T-cell (primary cell): ENCODE data around the gene CSF1R. TPM values are rescaled to one million over a fixed set of nuclear protein-coding genes. Genes with fewer than 3 reads are reported as not detected.
"Not testable (repeated sequence)": the region's sequence is repeated elsewhere in the genome, so short reads cannot be mapped to it uniquely, and the experiment has no call there.

Experiments
- ATAC-seq, 4 experiments: fragments of 200-7000 bp in 3 of 4; fragments of 150-1000 bp in 1 of 4; cut with Tn5 transposase; replicated peaks in 1 of 4; 1 replicate in 3 of 4; 2 replicates in 1 of 4; pipeline ENCODE4 v1.10.0; 2021; ENCODE audit warnings: moderate library complexity in 3 of 4, mild to moderate bottlenecking in 2 of 4, moderate number of reproducible peaks in 1 of 4
- CTCF ChIA-PET, 2 donors: fragments of 300-600 bp; sonication (Branson Sonifier 250); formaldehyde crosslinking; loops; one replicate each; lab custom pipeline; 2022; ENCODE audit warnings: antibody characterized with exemption in 2 of 2; lab: Charles Lee
- POLR2A ChIA-PET, 2 donors: fragments of 300-600 bp; sonication (Branson Sonifier 250); formaldehyde crosslinking; loops; one replicate each; lab custom pipeline; 2022; ENCODE audit warnings: antibody characterized with exemption in 2 of 2; lab: Charles Lee
- DNase-seq, 35 experiments: peaks; one replicate each; pipeline versions ENCODE4 v3.0.0 to v3.0.0-alpha.2; 2013 to 2023
- H3K27ac ChIP-seq: one replicate; pipeline ENCODE4 v1.5.1; 2013; ENCODE audit warnings: low read length
- H3K27me3 ChIP-seq, 2 experiments: replicated peaks in 1 of 2; 1 replicate in 1 of 2; 2 replicates in 1 of 2; pipeline versions ENCODE4 v1.6.1 to v1.7.0; 2013; ENCODE audit warnings: low read length in 1 of 2, mixed read lengths in 1 of 2; ENCODE audit not compliant: control insufficient read depth in 2 of 2, insufficient read depth in 2 of 2; ENCODE audit errors: extremely low read depth in 1 of 2
- H3K36me3 ChIP-seq, 2 donors: 1 replicate in 1 of 2; 2 replicates in 1 of 2; pipeline versions ENCODE4 v1.6.1 to v1.7.0; 2013; ENCODE audit warnings: low read length in 1 of 2; ENCODE audit not compliant: control insufficient read depth in 2 of 2, insufficient read depth in 1 of 2; ENCODE audit errors: extremely low read depth in 1 of 2
- H3K4me1 ChIP-seq, 2 experiments: 1 replicate in 1 of 2; 2 replicates in 1 of 2; pipeline versions ENCODE4 v1.6.1 to v1.7.0; 2013; ENCODE audit warnings: low read length in 2 of 2, mixed read lengths in 1 of 2; ENCODE audit not compliant: insufficient read depth in 2 of 2, control insufficient read depth in 1 of 2; ENCODE audit errors: extremely low read depth in 1 of 2
- H3K4me3 ChIP-seq, 2 donors: 1 replicate in 1 of 2; 2 replicates in 1 of 2; pipeline versions ENCODE4 v1.5.1 to v1.7.0; 2013; ENCODE audit warnings: mild to moderate bottlenecking in 2 of 2, low read length in 1 of 2, moderate library complexity in 1 of 2; ENCODE audit not compliant: control insufficient read depth in 1 of 2; ENCODE audit errors: extremely low read depth in 1 of 2
- H3K9me3 ChIP-seq: 2 replicates; pipeline ENCODE4 v1.7.0; 2013
- H3K27ac Mint-ChIP-seq, 2 donors: one replicate each; pipeline ENCODE4 v1.8.0; 2020 to 2021; ENCODE audit warnings: mild to moderate bottlenecking in 2 of 2, mixed read lengths in 2 of 2
- H3K27me3 Mint-ChIP-seq, 2 donors: one replicate each; pipeline ENCODE4 v1.8.0; 2021 to 2022; ENCODE audit warnings: mixed read lengths in 2 of 2
- H3K36me3 Mint-ChIP-seq: one replicate; pipeline ENCODE4 v1.8.0; 2021; ENCODE audit warnings: mixed read lengths
- H3K4me1 Mint-ChIP-seq, 3 donors: one replicate each; pipeline ENCODE4 v1.8.0; 2020 to 2022; ENCODE audit warnings: mixed read lengths in 3 of 3, mild to moderate bottlenecking in 1 of 3
- H3K4me3 Mint-ChIP-seq, 3 donors: one replicate each; pipeline ENCODE4 v1.8.0; 2020 to 2022; ENCODE audit warnings: mild to moderate bottlenecking in 3 of 3, mixed read lengths in 3 of 3, moderate library complexity in 3 of 3
- H3K9me3 Mint-ChIP-seq, 3 donors: one replicate each; pipeline ENCODE4 v1.8.0; 2020 to 2022; ENCODE audit warnings: mixed read lengths in 3 of 3
- WGBS: methylation state at CpG from one replicate; pipeline ENCODE4 v1.1.5; 2013; ENCODE audit warnings: missing lambda C conversion rate; ENCODE audit not compliant: insufficient coverage; 5-methylcytosine and 5-hydroxymethylcytosine counted together
- total RNA-seq, 35 experiments: library from RNA in 6 of 35; stranded (reverse) in 6 of 35; fragments of 120-200 nt in 1 of 35; gene quantifications; one replicate each; pipeline versions ENCODE4 v1.2.1 to v1.2.4 and lab custom pipeline; 2013 to 2026

The CSF1R gene
- total RNA-seq, 5 donors from 2014 or later (not counting 1 experiment from before 2014, with no cell fraction given): 0.36 to 0.95 (median 0.58) TPM; not detected in 1

GRCh38 chr5:150085191-150085912, 1.0 kb downstream of the CSF1R start:
- no peak overlapping the region for H3K4me3 ChIP-seq

GRCh38 chr5:150084754-150085153, 1.6 kb downstream of the CSF1R start:
- peaks cover 0 to 59% of the 10 kb centered on the region in 2 experiments for H3K27me3 ChIP-seq
- H3K36me3 Mint-ChIP-seq, ATAC-seq, H3K27ac Mint-ChIP-seq, H3K4me1 ChIP-seq, H3K9me3 ChIP-seq, H3K27ac ChIP-seq, DNase-seq, H3K4me1 Mint-ChIP-seq, H3K9me3 Mint-ChIP-seq, H3K4me3 ChIP-seq, H3K36me3 ChIP-seq, H3K4me3 Mint-ChIP-seq, CTCF ChIA-PET, POLR2A ChIA-PET: not testable (repeated sequence)
- H3K27me3 Mint-ChIP-seq: peaks cover 47% of the 10 kb centered on the region in 2 donors
- WGBS: 95% methylated on average over 4 of the region's 6 CpGs

More at GRCh38 chr5:150085191-150085912, 1.0 kb downstream of the CSF1R start:
- no peak overlapping the region for H3K27ac Mint-ChIP-seq
- Histone ChIP-seq H3K9me3 (no peaks in the 10 kb centered on the region), H3K27me3 (peaks cover 0 to 53% of the 10 kb centered on the region in 2 experiments), H3K27ac (no peak overlapping the region), H3K36me3 (no peaks in the 10 kb centered on the region), H3K4me1 (peaks cover 0 to 4% of the 10 kb centered on the region in 2 experiments)
- no peaks in the 10 kb centered on the region for H3K9me3 Mint-ChIP-seq
- peaks cover 46 to 47% of the 10 kb centered on the region in 2 donors for H3K27me3 Mint-ChIP-seq
- CTCF ChIA-PET: no interaction called here
- WGBS: 52% methylated on average over 3 of the region's 7 CpGs
- no peak overlapping the region for H3K4me3 Mint-ChIP-seq
- POLR2A ChIA-PET: no interaction called here
- ATAC-seq (no peak), DNase-seq (no peak)
- H3K36me3 Mint-ChIP-seq: no peaks in the 10 kb centered on the region
- H3K4me1 Mint-ChIP-seq: peaks cover 0 to 4% (median 0%) of the 10 kb centered on the region in 3 donors

- ChIA-PET CTCF (no interaction called here), POLR2A (no interaction called here)
- DNase-seq (no peak), ATAC-seq (no peak)
- H3K9me3 Mint-ChIP-seq: no peaks in the 10 kb centered on the region
- 30% methylated on average over 2 of the region's 6 CpGs for WGBS
- H3K4me1 Mint-ChIP-seq: peaks cover 0 to 4% (median 0%) of the 10 kb centered on the region in 3 donors
- Histone ChIP-seq H3K36me3 (no peaks in the 10 kb centered on the region), H3K4me1 (peaks cover 0 to 4% of the 10 kb centered on the region in 2 experiments), H3K27ac (no peak overlapping the region), H3K4me3 (no peak overlapping the region), H3K27me3 (peaks cover 0 to 62% of the 10 kb centered on the region in 2 experiments), H3K9me3 (no peaks in the 10 kb centered on the region)
- H3K36me3 Mint-ChIP-seq: no peaks in the 10 kb centered on the region
- no peak overlapping the region for H3K27ac Mint-ChIP-seq
- H3K4me3 Mint-ChIP-seq: no peak overlapping the region
- H3K27me3 Mint-ChIP-seq: peaks cover 40 to 47% of the 10 kb centered on the region in 2 donors
These were observed 3.5 kb downstream of the CSF1R start for GRCh38 chr5:150082889-150083288.

- DNase-seq (no peak), ATAC-seq (no peak)
- Histone ChIP-seq H3K4me1 (peaks cover 0 to 4% of the 10 kb centered on the region in 2 experiments), H3K36me3 (no peaks in the 10 kb centered on the region), H3K4me3 (no peak overlapping the region), H3K27me3 (peaks cover 0 to 62% of the 10 kb centered on the region in 2 experiments), H3K27ac (no peak overlapping the region), H3K9me3 (no peaks in the 10 kb centered on the region)
- Mint-ChIP-seq H3K4me1 (peaks cover 0 to 4% (median 0%) of the 10 kb centered on the region in 3 donors), H3K4me3 (no peak overlapping the region), H3K36me3 (no peaks in the 10 kb centered on the region), H3K9me3 (no peaks in the 10 kb centered on the region), H3K27ac (no peak overlapping the region), H3K27me3 (peaks cover 38 to 47% of the 10 kb centered on the region in 2 donors)
- WGBS: 20% methylated on average over 1 of the region's 3 CpGs
- POLR2A ChIA-PET: no interaction called here
- CTCF ChIA-PET: no interaction called here
These were observed 4.0 kb downstream of the CSF1R start for GRCh38 chr5:150082374-150082773.

GRCh38 chr5:150081541-150082283, 4.6 kb downstream of the CSF1R start:
- Histone ChIP-seq H3K27ac (no peak overlapping the region), H3K4me3 (no peak overlapping the region), H3K4me1 (peaks cover 0 to 4% of the 10 kb centered on the region in 2 experiments), H3K9me3 (no peaks in the 10 kb centered on the region), H3K36me3 (no peaks in the 10 kb centered on the region), H3K27me3 (peaks cover 0 to 67% of the 10 kb centered on the region in 2 experiments)
- Mint-ChIP-seq H3K27me3 (peaks cover 32 to 47% of the 10 kb centered on the region in 2 donors), H3K4me1 (peaks cover 0 to 4% (median 0%) of the 10 kb centered on the region in 3 donors), H3K9me3 (no peaks in the 10 kb centered on the region), H3K27ac (no peak overlapping the region), H3K4me3 (no peak overlapping the region), H3K36me3 (no peaks in the 10 kb centered on the region)
- CTCF ChIA-PET: interaction anchor here in 1 of 2 donors (0.5 kb wide), 1 partner anchor 14 kb away, joined by 3 read pairs; no protein-coding TSS in a partner anchor
- POLR2A ChIA-PET: interaction anchor here in 1 of 2 donors (0.6 kb wide), 1 partner anchor 14 kb away, joined by 7 read pairs; no protein-coding TSS in a partner anchor
- 11% methylated on average over 6 of the region's 15 CpGs for WGBS
- peak in 2 of 35 experiments; percentile 9 to 34 for DNase-seq
- ATAC-seq: peak in 1 of 4 experiments; percentile 31

- Histone ChIP-seq H3K27me3 (peaks cover 0 to 63% of the 10 kb centered on the region in 2 experiments), H3K9me3 (no peaks in the 10 kb centered on the region), H3K36me3 (no peaks in the 10 kb centered on the region), H3K4me1 (peaks cover 0 to 4% of the 10 kb centered on the region in 2 experiments), H3K4me3 (no peak overlapping the region), H3K27ac (no peak overlapping the region)
- Mint-ChIP-seq H3K4me3 (no peak overlapping the region), H3K27ac (no peak overlapping the region), H3K27me3 (peaks cover 28 to 40% of the 10 kb centered on the region in 2 donors), H3K9me3 (no peaks in the 10 kb centered on the region), H3K36me3 (no peaks in the 10 kb centered on the region), H3K4me1 (peaks cover 0 to 4% (median 0%) of the 10 kb centered on the region in 3 donors)
- DNase-seq (no peak), ATAC-seq (no peak)
- ChIA-PET CTCF (interaction anchor here in 1 of 2 donors (0.5 kb wide), 1 partner anchor 14 kb away, joined by 3 read pairs; no protein-coding TSS in a partner anchor), POLR2A (interaction anchor here in 1 of 2 donors (0.6 kb wide), 1 partner anchor 14 kb away, joined by 7 read pairs; no protein-coding TSS in a partner anchor)
- 86% methylated on average over 12 of the region's 15 CpGs for WGBS
These were observed 5.5 kb downstream of the CSF1R start for GRCh38 chr5:150080696-150081435.
